Calu3 (cell line): ENCODE data around the gene PLET1. TPM values are rescaled to one million over a fixed set of nuclear protein-coding genes. Genes with fewer than 3 reads are reported as not detected.

Experiments
- BruUV-seq: library from RNA; stranded (reverse); fragments of 400-500 nt; replicated peaks from 2 replicates; lab custom pipeline; 2021; lab: Mats Ljungman, UMichigan
- CTCF ChIA-PET: fragments of 300-600 bp; sonication (Branson Sonifier 250); formaldehyde crosslinking; loops from one replicate; lab custom pipeline; 2022; ENCODE audit warnings: antibody characterized with exemption; lab: Charles Lee
- DNase-seq: peaks from one replicate; pipeline ENCODE4 v3.0.0; 2022
- H3K27ac Mint-ChIP-seq: one replicate; pipeline ENCODE4 v1.8.0; 2022; ENCODE audit warnings: mixed read lengths; ENCODE audit not compliant: unreplicated experiment
- H3K27me3 Mint-ChIP-seq: one replicate; pipeline ENCODE4 v1.8.0; 2022; ENCODE audit warnings: mixed read lengths; ENCODE audit not compliant: unreplicated experiment
- H3K36me3 Mint-ChIP-seq: one replicate; pipeline ENCODE4 v1.8.0; 2022; ENCODE audit warnings: mild to moderate bottlenecking, moderate library complexity, mixed read lengths; ENCODE audit not compliant: insufficient read depth, unreplicated experiment
- H3K4me1 Mint-ChIP-seq: one replicate; pipeline ENCODE4 v1.8.0; 2022; ENCODE audit warnings: mild to moderate bottlenecking, low read depth, mixed read lengths; ENCODE audit not compliant: unreplicated experiment
- H3K4me3 Mint-ChIP-seq: one replicate; pipeline ENCODE4 v1.8.0; 2022; ENCODE audit warnings: mild to moderate bottlenecking, low read depth, moderate library complexity, mixed read lengths; ENCODE audit not compliant: unreplicated experiment
- H3K9me3 Mint-ChIP-seq: one replicate; pipeline ENCODE4 v1.8.0; 2022; ENCODE audit warnings: low read depth, mixed read lengths; ENCODE audit not compliant: unreplicated experiment
- intact Hi-C: fragments of 100-400 bp; cut with micrococcal nuclease; formaldehyde crosslinking; loops from one replicate; pipeline ENCODE4 v1.10.0; 2022; ENCODE audit not compliant: unreplicated experiment
- total RNA-seq: library from RNA; stranded (reverse); gene quantifications from 2 replicates; pipeline ENCODE4 v1.2.3, GENCODE V29; 2022
- TF ChIP-seq, protein P1 (sequence below): fragments of 200-600 bp; IDR thresholded peaks from one replicate; pipeline ENCODE4 v1.8.0; 2022; ENCODE audit warnings: antibody characterized with exemption; ENCODE audit not compliant: unreplicated experiment

PLET1 gene
- total RNA-seq, 1 experiment from 2014 or later, result not detected

DNA sequence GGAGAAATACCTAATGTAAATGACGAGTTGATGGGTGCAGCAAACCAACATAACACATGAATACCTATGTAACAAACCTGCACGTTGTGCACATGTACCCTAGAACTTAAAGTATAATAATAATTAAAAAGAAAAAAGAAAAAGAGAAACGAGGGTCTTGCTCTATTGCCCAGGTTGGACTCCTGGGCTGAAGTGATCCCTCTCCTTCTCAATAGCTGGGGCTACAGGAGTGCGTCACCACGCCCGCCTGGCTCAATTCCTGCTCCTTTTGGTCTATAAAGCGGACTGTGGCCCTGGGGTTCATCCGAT, 35.0 kb downstream of the PLET1 start:
- CTCF ChIA-PET, result interaction anchor here (0.6 kb wide), 1 partner anchor 112 kb away, joined by 4 read pairs; no protein-coding TSS in a partner anchor
- peaks cover 8% of the 10 kb centered on the region for H3K4me1 Mint-ChIP-seq
- intact Hi-C loops, result loop anchor here (5.0 kb wide), 1 partner anchor 42 kb away; no protein-coding TSS in a partner anchor
- H3K27me3 Mint-ChIP-seq, result no peaks in the 10 kb centered on the region
- no TSS peak for BruUV-seq
- H3K4me3 Mint-ChIP-seq, result peak overlapping the region; percentile 81
- no peak for DNase-seq
- TF ChIP-seq, protein P1, sequence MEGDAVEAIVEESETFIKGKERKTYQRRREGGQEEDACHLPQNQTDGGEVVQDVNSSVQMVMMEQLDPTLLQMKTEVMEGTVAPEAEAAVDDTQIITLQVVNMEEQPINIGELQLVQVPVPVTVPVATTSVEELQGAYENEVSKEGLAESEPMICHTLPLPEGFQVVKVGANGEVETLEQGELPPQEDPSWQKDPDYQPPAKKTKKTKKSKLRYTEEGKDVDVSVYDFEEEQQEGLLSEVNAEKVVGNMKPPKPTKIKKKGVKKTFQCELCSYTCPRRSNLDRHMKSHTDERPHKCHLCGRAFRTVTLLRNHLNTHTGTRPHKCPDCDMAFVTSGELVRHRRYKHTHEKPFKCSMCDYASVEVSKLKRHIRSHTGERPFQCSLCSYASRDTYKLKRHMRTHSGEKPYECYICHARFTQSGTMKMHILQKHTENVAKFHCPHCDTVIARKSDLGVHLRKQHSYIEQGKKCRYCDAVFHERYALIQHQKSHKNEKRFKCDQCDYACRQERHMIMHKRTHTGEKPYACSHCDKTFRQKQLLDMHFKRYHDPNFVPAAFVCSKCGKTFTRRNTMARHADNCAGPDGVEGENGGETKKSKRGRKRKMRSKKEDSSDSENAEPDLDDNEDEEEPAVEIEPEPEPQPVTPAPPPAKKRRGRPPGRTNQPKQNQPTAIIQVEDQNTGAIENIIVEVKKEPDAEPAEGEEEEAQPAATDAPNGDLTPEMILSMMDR, result no peak
- H3K36me3 Mint-ChIP-seq, result peaks cover 32% of the 10 kb centered on the region
- peak overlapping the region; percentile 90 for H3K27ac Mint-ChIP-seq
- H3K9me3 Mint-ChIP-seq, result no peaks in the 10 kb centered on the region

DNA sequence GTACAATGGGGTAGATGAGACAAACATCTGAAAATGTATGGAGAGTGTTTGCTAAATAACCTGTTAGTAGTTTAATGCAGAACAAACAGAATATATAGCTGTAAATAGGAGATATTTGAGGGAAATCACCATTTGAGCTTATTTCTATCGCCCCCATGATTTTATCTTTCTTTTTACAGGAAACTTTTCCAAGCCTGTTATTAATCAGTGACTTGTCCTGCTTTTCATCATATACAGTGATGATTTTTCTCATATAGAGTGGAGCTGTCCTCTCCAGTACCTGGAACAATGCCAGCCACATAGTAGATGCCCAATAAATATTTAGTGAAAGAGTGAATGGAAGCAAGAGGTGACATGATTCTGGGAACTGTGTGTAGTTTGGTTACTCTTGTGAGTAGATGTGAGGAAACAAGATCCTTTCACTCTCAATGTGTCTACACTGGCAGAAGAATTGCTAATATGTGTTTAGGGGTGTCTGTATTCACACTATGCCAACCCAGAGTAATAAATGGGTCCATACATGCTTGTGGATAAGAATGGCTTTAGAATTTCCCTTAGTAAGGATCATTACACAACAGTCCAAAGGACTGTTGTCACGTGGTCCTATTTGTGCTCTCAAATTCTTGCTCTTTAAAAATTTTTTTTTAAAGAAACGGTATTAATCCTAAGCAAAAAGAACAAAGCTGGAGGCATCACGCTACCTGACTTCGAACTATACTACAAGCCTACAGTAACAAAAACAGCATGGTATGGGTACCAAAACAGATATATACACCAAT, 36.7 kb downstream of the PLET1 start:
- Mint-ChIP-seq H3K27ac (no peak overlapping the region), H3K4me3 (no peak overlapping the region), H3K4me1 (peaks cover 8% of the 10 kb centered on the region), H3K9me3 (no peaks in the 10 kb centered on the region), H3K36me3 (peaks cover 30% of the 10 kb centered on the region), H3K27me3 (no peaks in the 10 kb centered on the region)
- CTCF ChIA-PET, result interaction anchor here (0.6 kb wide), 1 partner anchor 57 kb away, joined by 4 read pairs; no protein-coding TSS in a partner anchor
- TF ChIP-seq, protein P1, result no peak
- DNase-seq, result no peak
- no TSS peak for BruUV-seq
- intact Hi-C loops, result no loop called here

DNA sequence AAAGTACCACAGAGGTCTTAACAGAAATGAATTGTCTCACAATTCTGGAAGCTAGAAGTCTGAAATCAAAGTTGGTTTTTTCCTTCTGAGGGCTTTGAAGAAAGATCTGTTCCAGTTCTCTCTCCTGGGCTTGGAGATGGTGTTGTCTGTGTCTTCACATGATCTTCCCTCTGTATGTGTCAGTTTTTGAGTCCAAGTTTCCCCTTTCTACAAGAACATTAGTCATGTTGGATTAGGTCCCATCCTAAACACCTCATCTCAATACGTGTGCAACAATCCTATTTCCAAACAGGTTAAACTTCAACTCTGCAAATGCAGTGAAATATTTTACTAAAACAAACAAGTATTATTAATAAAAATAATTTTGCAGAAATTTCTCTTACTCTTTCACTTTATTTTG, 37.5 kb downstream of the PLET1 start:
- H3K9me3 Mint-ChIP-seq, result no peaks in the 10 kb centered on the region
- TF ChIP-seq, protein P1, result no peak
- no peaks in the 10 kb centered on the region for H3K27me3 Mint-ChIP-seq
- BruUV-seq, result no TSS peak
- DNase-seq, result no peak
- peaks cover 8% of the 10 kb centered on the region for H3K4me1 Mint-ChIP-seq
- CTCF ChIA-PET, result interaction anchor here (0.6 kb wide), 1 partner anchor 57 kb away, joined by 4 read pairs; no protein-coding TSS in a partner anchor
- no peak overlapping the region for H3K4me3 Mint-ChIP-seq
- intact Hi-C loops, result no loop called here
- no peak overlapping the region for H3K27ac Mint-ChIP-seq
- H3K36me3 Mint-ChIP-seq, result peaks cover 21% of the 10 kb centered on the region

DNA sequence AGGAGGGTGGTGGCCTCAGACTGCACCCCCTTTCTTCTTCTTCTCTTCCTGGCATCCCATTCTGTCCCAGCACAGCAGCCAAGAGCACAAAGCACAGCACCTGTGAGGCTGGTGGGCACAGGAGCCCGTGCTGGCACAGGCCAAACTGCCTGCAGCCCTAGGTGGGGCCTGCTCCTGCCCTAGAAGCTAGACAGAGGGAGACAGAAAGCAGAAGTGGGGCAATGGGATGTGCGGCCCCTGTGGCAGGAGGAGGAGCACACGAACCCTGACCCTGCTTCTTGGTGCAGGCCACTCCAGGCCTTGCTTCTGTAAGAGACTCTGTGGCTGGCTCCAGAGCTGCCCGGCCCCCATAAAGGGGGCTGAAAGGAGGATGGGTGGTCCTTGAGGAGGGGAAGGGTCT, 38.4 kb downstream of the PLET1 start:
- no peak for DNase-seq
- BruUV-seq, result no TSS peak
- Mint-ChIP-seq H3K27ac (no peak overlapping the region), H3K9me3 (no peaks in the 10 kb centered on the region), H3K36me3 (peaks cover 16% of the 10 kb centered on the region), H3K27me3 (no peaks in the 10 kb centered on the region), H3K4me3 (no peak overlapping the region), H3K4me1 (peaks cover 3% of the 10 kb centered on the region)
- CTCF ChIA-PET, result no interaction called here
- TF ChIP-seq, protein P1, result no peak
- intact Hi-C loops, result no loop called here
